PC-3 (cell line): ENCODE data around the gene NPNT. TPM values are rescaled to one million over a fixed set of nuclear protein-coding genes. Genes with fewer than 3 reads are reported as not detected.

ENCODE experiments used
- ATAC-seq: fragments of 200-7000 bp; cut with Tn5 transposase; 2 replicates; pipeline ENCODE4 v1.9.1; 2020; ENCODE audit warnings: mild to moderate bottlenecking, moderate library complexity
- BruUV-seq: library from RNA; stranded (reverse); fragments of 400-500 nt; replicated peaks from 2 replicates; lab custom pipeline; 2021; lab: Mats Ljungman, UMichigan
- CTCF ChIA-PET: fragments of 300-600 bp; sonication (Branson Sonifier 250); formaldehyde crosslinking; loops from one replicate; lab custom pipeline; 2022; ENCODE audit warnings: antibody characterized with exemption; lab: Charles Lee
- POLR2A ChIA-PET: fragments of 300-600 bp; sonication (Branson Sonifier 250); formaldehyde crosslinking; loops from one replicate; lab custom pipeline; 2022; ENCODE audit warnings: antibody characterized with exemption; ENCODE audit not compliant: unreplicated experiment; lab: Charles Lee
- DNase-seq: peaks from one replicate; pipeline ENCODE4 v3.0.0-alpha.2; 2015
- H2AFZ ChIP-seq: fragments of 300-600 bp; sonication (generic); 2 replicates; pipeline ENCODE4 v1.6.0; 2016; ENCODE audit warnings: antibody characterized with exemption, low read length
- H3F3A ChIP-seq: fragments of 300-600 bp; sonication (generic); one replicate; pipeline ENCODE4 v1.6.0; 2017; ENCODE audit warnings: antibody characterized with exemption, low read length, control low read depth, mild to moderate bottlenecking; ENCODE audit not compliant: unreplicated experiment
- H3K27ac ChIP-seq: fragments of 300-600 bp; sonication (generic); 2 replicates; pipeline ENCODE4 v1.5.1; 2016; ENCODE audit warnings: mild to moderate bottlenecking, low read length
- H3K27me3 ChIP-seq: fragments of 300-600 bp; sonication (generic); 2 replicates; pipeline ENCODE4 v1.6.1; 2016; ENCODE audit warnings: low read length, mixed read lengths
- H3K36me3 ChIP-seq: fragments of 300-600 bp; sonication (generic); 2 replicates; pipeline ENCODE4 v1.6.1; 2016; ENCODE audit warnings: low read depth, mixed run types, low read length, mixed read lengths
- H3K4me1 ChIP-seq: fragments of 300-600 bp; sonication (generic); 2 replicates; pipeline ENCODE4 v1.5.1; 2016; ENCODE audit warnings: low read length; ENCODE audit not compliant: insufficient read depth
- H3K4me2 ChIP-seq: fragments of 300-600 bp; sonication (generic); 2 replicates; pipeline ENCODE4 v1.6.0; 2016; ENCODE audit warnings: low read length
- H3K4me3 ChIP-seq: fragments of 300-600 bp; sonication (generic); 2 replicates; pipeline ENCODE4 v1.5.1; 2016; ENCODE audit warnings: mild to moderate bottlenecking, low read length, mixed read lengths
- H3K79me2 ChIP-seq: fragments of 300-600 bp; sonication (generic); 2 replicates; pipeline ENCODE4 v1.6.1; 2017; ENCODE audit warnings: low read length, mixed read lengths
- H3K9ac ChIP-seq: fragments of 300-600 bp; sonication (generic); 2 replicates; pipeline ENCODE4 v1.6.0; 2016; ENCODE audit warnings: mild to moderate bottlenecking, low read length
- H3K9me2 ChIP-seq: fragments of 300-600 bp; sonication (generic); replicated peaks from 2 replicates; pipeline ENCODE4 v1.6.1; 2016; ENCODE audit warnings: mixed run types, low read length, mixed read lengths
- H3K9me3 ChIP-seq: fragments of 300-600 bp; sonication (generic); 2 replicates; pipeline ENCODE4 v1.6.1; 2016; ENCODE audit warnings: low read length, mixed read lengths
- H4K20me1 ChIP-seq: fragments of 300-600 bp; sonication (generic); 2 replicates; pipeline ENCODE4 v1.6.1; 2016; ENCODE audit warnings: low read length, mixed read lengths
- CTCF ChIP-seq: fragments of 300-600 bp; sonication (generic); conservative IDR thresholded peaks from 2 replicates; pipeline ENCODE4 v1.5.1; 2017; ENCODE audit warnings: antibody characterized with exemption, low read depth, mild to moderate bottlenecking, low read length
- EZH2 ChIP-seq: fragments of 300-600 bp; sonication (generic); IDR thresholded peaks from one replicate; pipeline ENCODE4 v1.6.1; 2017; ENCODE audit warnings: antibody characterized with exemption, mild to moderate bottlenecking, low read length; ENCODE audit not compliant: unreplicated experiment
- EZH2phosphoT487 ChIP-seq: fragments of 300-600 bp; sonication (generic); IDR thresholded peaks from 2 replicates; pipeline ENCODE4 v1.6.1; 2018; ENCODE audit warnings: mild to moderate bottlenecking, antibody characterized with exemption, low read length, borderline replicate concordance
- intact Hi-C: fragments of 100-400 bp; cut with micrococcal nuclease; formaldehyde crosslinking; loops from 2 replicates; pipeline ENCODE4 v1.9.0; 2023
- total RNA-seq: library from RNA; depleted of rRNA; stranded (reverse); fragments of >200 nt; gene quantifications from 2 replicates; pipeline ENCODE4 v1.2.3, GENCODE V29; 2014

The NPNT gene
- total RNA-seq, 1 experiment from 2014 or later = 29.7 TPM

- TF ChIP-seq EZH2phosphoT487 (no peak), CTCF (no peak), EZH2 (no peak)
- peak overlapping the region; percentile 75 for H3K9ac ChIP-seq
- peak overlapping the region; percentile 92 for H2AFZ ChIP-seq
- peak overlapping the region; percentile 90 for H3K4me3 ChIP-seq
- no peaks in the 10 kb centered on the region for H3F3A ChIP-seq
- peak overlapping the region; percentile 86 for H3K4me2 ChIP-seq
- CTCF ChIA-PET = no interaction called here
- no peaks in the 10 kb centered on the region for H3K36me3 ChIP-seq
- POLR2A ChIA-PET = no interaction called here
- H4K20me1 ChIP-seq = no peaks in the 10 kb centered on the region
- DNase-seq = peak; percentile 58
- intact Hi-C loops = loop anchor here (10.0 kb wide), 1 partner anchor 308 kb away; no protein-coding TSS in a partner anchor
- peak overlapping the region; percentile 41 for H3K27ac ChIP-seq
- H3K9me3 ChIP-seq = no peaks in the 10 kb centered on the region
- no peaks in the 10 kb centered on the region for H3K27me3 ChIP-seq
- peaks cover 36% of the 10 kb centered on the region for H3K79me2 ChIP-seq
- peak; percentile 5; the same call in 1 of the 2 replicates for ATAC-seq
- BruUV-seq = TSS peak; percentile 28
- peaks cover 26% of the 10 kb centered on the region for H3K4me1 ChIP-seq
- H3K9me2 ChIP-seq = no peaks in the 10 kb centered on the region
These were observed 1.9 kb downstream of the NPNT start for GRCh38 chr4:105896984-105897775.

GRCh38 chr4:105900541-105900940, 5.3 kb downstream of the NPNT start:
- Histone ChIP-seq H3K4me3 (no peak overlapping the region), H3K4me1 (peaks cover 18% of the 10 kb centered on the region), H3K79me2 (peaks cover 36% of the 10 kb centered on the region), H3K36me3 (no peaks in the 10 kb centered on the region; the same call in 1 of the 2 replicates), H3K9ac (no peak overlapping the region), H2AFZ (no peak overlapping the region), H3K4me2 (no peak overlapping the region), H3K9me2 (no peaks in the 10 kb centered on the region), H3K27me3 (no peaks in the 10 kb centered on the region), H3K27ac (no peak overlapping the region), H3F3A (no peaks in the 10 kb centered on the region), H3K9me3 (no peaks in the 10 kb centered on the region), H4K20me1 (no peaks in the 10 kb centered on the region)
- no TSS peak for BruUV-seq
- TF ChIP-seq EZH2 = no peak
- TF ChIP-seq EZH2phosphoT487 = no peak
- no peak for TF ChIP-seq CTCF
- ATAC-seq = no peak
- ChIA-PET CTCF (no interaction called here), POLR2A (no interaction called here)
- DNase-seq = no peak
- intact Hi-C loops = loop anchor here (10.0 kb wide), 1 partner anchor 346 kb away; the partner anchor contains the start of gene ARHGEF38
